22Rv1 (cell line): ENCODE measurements around the gene GRAMD4.

Experiments
- CTCF ChIP-seq: fragments of 450-650 bp; IDR thresholded peaks from 2 replicates; pipeline ENCODE4 v1.5.1; 2017; ENCODE audit warnings: mild to moderate bottlenecking
- ZFX ChIP-seq: fragments of 450-650 bp; IDR thresholded peaks from 2 replicates; pipeline ENCODE4 v1.6.1; 2017; ENCODE audit warnings: antibody characterized with exemption, borderline replicate concordance

- TF ChIP-seq CTCF (no peak), ZFX (no peak)
Observed at GRCh38 chr22:46614025-46614931, 5.9 kb upstream of the GRAMD4 start.
